GM12801 (cell line): Measurements from ENCODE around the gene SUSD2.

Experiments used
- CTCF ChIP-seq: IDR thresholded peaks from one replicate; pipeline ENCODE4 v1.5.1; 2011; ENCODE audit warnings: control low read depth; ENCODE audit not compliant: insufficient read length; ENCODE audit errors: extremely low read depth

The SUSD2 gene

GRCh38 chr22:24170188-24170587 lies 11.1 kb upstream of the SUSD2 start:
- TF ChIP-seq CTCF, result no peak

GRCh38 chr22:24170632-24171031 lies 10.7 kb upstream of the SUSD2 start:
- no peak for TF ChIP-seq CTCF

- TF ChIP-seq CTCF, result no peak
These were observed 9.5 kb upstream of the SUSD2 start for GRCh38 chr22:24171822-24172221.

GRCh38 chr22:24175160-24175808 lies 6.0 kb upstream of the SUSD2 start:
- no peak for TF ChIP-seq CTCF

- TF ChIP-seq CTCF, result no peak
These were observed 5.2 kb upstream of the SUSD2 start for GRCh38 chr22:24176040-24176439.

GRCh38 chr22:24176630-24177029 lies 4.7 kb upstream of the SUSD2 start:
- no peak for TF ChIP-seq CTCF

- TF ChIP-seq CTCF, result no peak
These were observed 4.2 kb upstream of the SUSD2 start for GRCh38 chr22:24177045-24177444.
